ENCODE results near the gene HPSE. TPM values are rescaled to one million over a fixed set of nuclear protein-coding genes. Genes with fewer than 3 reads are reported as not detected.
A peak's percentile ranks its signal among the peaks of the same experiment; 100 is the strongest.

HPSE gene
- total and polyA plus RNA-seq, 2 of the 13 experiments (the other 11 are each of a cell fraction or from before 2014, with no cell fraction given), result not detected

DNA sequence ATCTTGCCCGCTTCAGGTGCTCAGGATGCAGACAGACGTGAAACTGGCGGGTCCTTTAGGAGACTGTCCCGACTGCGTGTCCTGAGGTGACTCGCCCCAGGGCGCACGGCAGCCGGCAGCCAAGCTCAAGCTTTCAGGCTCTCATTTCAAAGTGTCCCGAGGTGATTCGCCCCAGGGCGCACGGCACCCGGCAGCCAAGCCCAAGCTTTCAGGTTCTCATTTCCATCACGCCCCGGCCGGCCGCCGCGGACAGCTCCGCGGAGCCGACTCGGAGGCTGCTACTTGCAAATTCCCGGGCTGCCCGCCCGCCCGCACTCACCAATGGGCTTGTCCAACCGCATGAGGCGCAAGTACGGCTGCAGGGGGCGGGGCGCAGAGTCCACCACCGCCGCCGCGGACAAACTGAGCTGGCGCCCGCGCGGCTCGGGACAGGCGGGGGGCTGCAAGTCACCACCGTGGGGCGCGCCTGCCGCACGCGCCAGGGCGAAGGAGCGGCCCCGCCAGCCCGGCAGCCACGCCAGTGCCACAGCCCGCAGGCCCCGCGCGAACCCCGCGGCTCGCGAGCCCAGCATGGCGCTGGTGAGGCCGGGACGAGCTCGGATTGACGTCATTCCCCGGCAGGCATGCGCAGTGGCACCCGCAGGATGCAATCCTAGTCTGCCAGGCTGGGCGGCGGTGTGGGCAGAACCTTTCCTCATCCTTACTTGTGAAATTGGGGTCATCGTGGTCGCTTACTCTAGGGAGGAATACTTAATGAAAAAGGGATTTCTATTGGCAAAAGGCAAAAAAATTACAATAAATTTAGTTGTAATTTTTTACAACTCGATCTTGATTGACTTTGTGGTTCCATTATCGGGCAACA is 50.2 kb downstream of the HPSE start, which contains the start of gene COQ2 (continued):
- TF ChIP-seq ZNF34 (CRISPR knock-in tag; IDR thresholded peaks at IDR 0.05; ENCODE audit: borderline replicate concordance) (0 out of 2 replicates have a peak, but pooled peaks have one; percentile 59), DNMT1 (CRISPR knock-in tag; IDR thresholded peaks at IDR 0.05) (peak; percentile 92), MBNL3 (CRISPR knock-in tag; conservative IDR thresholded peaks at IDR 0.05) (no peak), NCOA1 (CRISPR knock-in tag; IDR thresholded peaks at IDR 0.05) (peak; percentile 52; the same call in 1 of the 2 replicates), MAFF (IDR thresholded peaks at IDR 0.05; ENCODE audit: low read depth, low read length) (no peak), ZNF746 (CRISPR knock-in tag; IDR thresholded peaks at IDR 0.05) (no peak), ZNF598 (CRISPR knock-in tag; IDR thresholded peaks at IDR 0.05; ENCODE audit: borderline replicate concordance) (no peak; the same call in 1 of the 2 replicates), ZNF569 (CRISPR knock-in tag; IDR thresholded peaks at IDR 0.05; ENCODE audit: borderline replicate concordance) (no peak), KAT2B (IDR thresholded peaks at IDR 0.05; ENCODE audit: borderline replicate concordance, low read depth, low read length) (no peak), ZFP1 (CRISPR knock-in tag; IDR thresholded peaks at IDR 0.05) (no peak), FIP1L1 (IDR thresholded peaks at IDR 0.05; ENCODE audit: borderline replicate concordance, insufficient read depth, low read depth, low read length) (no peak), ZZZ3 (CRISPR knock-in tag; IDR thresholded peaks at IDR 0.05; ENCODE audit: borderline replicate concordance) (0 out of 2 replicates have a peak, but pooled peaks have one; percentile 28)
- TF ChIP-seq, protein P1, sequence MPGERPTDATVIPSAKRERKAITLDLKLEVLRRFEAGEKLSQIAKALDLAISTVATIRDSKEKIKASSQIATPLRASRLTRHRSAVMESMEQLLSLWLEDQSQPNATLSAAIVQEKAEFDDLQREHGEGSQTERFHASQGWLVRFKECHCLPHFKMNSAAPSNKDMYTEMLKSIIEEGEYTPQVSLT (CRISPR knock-in tag; IDR thresholded peaks at IDR 0.05; ENCODE audit: borderline replicate concordance, low read depth), result no peak
- TF ChIP-seq, protein P2, sequence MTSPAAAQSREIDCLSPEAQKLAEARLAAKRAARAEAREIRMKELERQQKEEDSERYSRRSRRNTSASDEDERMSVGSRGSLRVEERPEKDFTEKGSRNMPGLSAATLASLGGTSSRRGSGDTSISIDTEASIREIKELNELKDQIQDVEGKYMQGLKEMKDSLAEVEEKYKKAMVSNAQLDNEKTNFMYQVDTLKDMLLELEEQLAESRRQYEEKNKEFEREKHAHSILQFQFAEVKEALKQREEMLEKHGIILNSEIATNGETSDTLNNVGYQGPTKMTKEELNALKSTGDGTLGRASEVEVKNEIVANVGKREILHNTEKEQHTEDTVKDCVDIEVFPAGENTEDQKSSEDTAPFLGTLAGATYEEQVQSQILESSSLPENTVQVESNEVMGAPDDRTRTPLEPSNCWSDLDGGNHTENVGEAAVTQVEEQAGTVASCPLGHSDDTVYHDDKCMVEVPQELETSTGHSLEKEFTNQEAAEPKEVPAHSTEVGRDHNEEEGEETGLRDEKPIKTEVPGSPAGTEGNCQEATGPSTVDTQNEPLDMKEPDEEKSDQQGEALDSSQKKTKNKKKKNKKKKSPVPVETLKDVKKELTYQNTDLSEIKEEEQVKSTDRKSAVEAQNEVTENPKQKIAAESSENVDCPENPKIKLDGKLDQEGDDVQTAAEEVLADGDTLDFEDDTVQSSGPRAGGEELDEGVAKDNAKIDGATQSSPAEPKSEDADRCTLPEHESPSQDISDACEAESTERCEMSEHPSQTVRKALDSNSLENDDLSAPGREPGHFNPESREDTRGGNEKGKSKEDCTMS (CRISPR knock-in tag; conservative IDR thresholded peaks at IDR 0.05), result no peak
- TF ChIP-seq, protein P3, sequence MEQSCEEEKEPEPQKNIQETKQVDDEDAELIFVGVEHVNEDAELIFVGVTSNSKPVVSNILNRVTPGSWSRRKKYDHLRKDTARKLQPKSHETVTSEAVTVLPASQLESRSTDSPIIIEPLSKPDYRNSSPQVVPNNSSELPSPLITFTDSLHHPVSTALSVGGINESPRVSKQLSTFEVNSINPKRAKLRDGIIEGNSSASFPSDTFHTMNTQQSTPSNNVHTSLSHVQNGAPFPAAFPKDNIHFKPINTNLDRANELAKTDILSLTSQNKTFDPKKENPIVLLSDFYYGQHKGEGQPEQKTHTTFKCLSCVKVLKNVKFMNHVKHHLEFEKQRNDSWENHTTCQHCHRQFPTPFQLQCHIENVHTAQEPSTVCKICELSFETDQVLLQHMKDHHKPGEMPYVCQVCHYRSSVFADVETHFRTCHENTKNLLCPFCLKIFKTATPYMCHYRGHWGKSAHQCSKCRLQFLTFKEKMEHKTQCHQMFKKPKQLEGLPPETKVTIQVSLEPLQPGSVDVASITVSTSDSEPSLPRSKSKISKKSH (CRISPR knock-in tag; IDR thresholded peaks at IDR 0.05; ENCODE audit: borderline replicate concordance), result no peak; the same call in 1 of the 2 replicates
- TF ChIP-seq, protein P4, sequence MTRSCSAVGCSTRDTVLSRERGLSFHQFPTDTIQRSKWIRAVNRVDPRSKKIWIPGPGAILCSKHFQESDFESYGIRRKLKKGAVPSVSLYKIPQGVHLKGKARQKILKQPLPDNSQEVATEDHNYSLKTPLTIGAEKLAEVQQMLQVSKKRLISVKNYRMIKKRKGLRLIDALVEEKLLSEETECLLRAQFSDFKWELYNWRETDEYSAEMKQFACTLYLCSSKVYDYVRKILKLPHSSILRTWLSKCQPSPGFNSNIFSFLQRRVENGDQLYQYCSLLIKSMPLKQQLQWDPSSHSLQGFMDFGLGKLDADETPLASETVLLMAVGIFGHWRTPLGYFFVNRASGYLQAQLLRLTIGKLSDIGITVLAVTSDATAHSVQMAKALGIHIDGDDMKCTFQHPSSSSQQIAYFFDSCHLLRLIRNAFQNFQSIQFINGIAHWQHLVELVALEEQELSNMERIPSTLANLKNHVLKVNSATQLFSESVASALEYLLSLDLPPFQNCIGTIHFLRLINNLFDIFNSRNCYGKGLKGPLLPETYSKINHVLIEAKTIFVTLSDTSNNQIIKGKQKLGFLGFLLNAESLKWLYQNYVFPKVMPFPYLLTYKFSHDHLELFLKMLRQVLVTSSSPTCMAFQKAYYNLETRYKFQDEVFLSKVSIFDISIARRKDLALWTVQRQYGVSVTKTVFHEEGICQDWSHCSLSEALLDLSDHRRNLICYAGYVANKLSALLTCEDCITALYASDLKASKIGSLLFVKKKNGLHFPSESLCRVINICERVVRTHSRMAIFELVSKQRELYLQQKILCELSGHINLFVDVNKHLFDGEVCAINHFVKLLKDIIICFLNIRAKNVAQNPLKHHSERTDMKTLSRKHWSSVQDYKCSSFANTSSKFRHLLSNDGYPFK (CRISPR knock-in tag; IDR thresholded peaks at IDR 0.05; ENCODE audit: borderline replicate concordance), result no peak; the same call in 1 of the 2 replicates
- TF ChIP-seq, protein P5, sequence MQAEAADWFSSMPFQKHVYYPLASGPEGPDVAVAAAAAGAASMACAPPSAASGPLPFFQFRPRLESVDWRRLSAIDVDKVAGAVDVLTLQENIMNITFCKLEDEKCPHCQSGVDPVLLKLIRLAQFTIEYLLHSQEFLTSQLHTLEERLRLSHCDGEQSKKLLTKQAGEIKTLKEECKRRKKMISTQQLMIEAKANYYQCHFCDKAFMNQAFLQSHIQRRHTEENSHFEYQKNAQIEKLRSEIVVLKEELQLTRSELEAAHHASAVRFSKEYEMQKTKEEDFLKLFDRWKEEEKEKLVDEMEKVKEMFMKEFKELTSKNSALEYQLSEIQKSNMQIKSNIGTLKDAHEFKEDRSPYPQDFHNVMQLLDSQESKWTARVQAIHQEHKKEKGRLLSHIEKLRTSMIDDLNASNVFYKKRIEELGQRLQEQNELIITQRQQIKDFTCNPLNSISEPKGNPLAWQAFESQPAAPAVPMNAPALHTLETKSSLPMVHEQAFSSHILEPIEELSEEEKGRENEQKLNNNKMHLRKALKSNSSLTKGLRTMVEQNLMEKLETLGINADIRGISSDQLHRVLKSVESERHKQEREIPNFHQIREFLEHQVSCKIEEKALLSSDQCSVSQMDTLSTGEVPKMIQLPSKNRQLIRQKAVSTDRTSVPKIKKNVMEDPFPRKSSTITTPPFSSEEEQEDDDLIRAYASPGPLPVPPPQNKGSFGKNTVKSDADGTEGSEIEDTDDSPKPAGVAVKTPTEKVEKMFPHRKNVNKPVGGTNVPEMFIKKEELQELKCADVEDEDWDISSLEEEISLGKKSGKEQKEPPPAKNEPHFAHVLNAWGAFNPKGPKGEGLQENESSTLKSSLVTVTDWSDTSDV (CRISPR knock-in tag; IDR thresholded peaks at IDR 0.05), result 0 out of 2 replicates have a peak, but pooled peaks have one; percentile 51

Measured in HepG2 (cell line).